Spleen (tissue), 11 donors: ENCODE measurements around the gene IGFL1. TPM values are rescaled to one million over a fixed set of nuclear protein-coding genes. Genes with fewer than 3 reads are reported as not detected.
"Not testable (repeated sequence)": the region's sequence is repeated elsewhere in the genome, so short reads cannot be mapped to it uniquely, and the experiment has no call there.

Experiments
- DNase-seq: peaks from one replicate; pipeline ENCODE4 v3.0.0-alpha.2; 2020
- H3K27ac ChIP-seq, 8 donors: fragments of 200-600 bp; sonication (generic) in 7 of 8; 1 replicate in 4 of 8; 2 replicates in 4 of 8; pipeline versions ENCODE4 v1.5.0 to v1.8.0; 2016 to 2021; ENCODE audit warnings: inconsistent platforms in 4 of 8, mild to moderate bottlenecking in 4 of 8, moderate library complexity in 1 of 8
- H3K27me3 ChIP-seq, 7 donors: fragments of 200-600 bp; sonication (generic) in 6 of 7; replicated peaks in 1 of 7; 1 replicate in 4 of 7; 2 replicates in 3 of 7; pipeline versions ENCODE4 v1.5.0 to v1.8.0; 2016 to 2021; ENCODE audit warnings: inconsistent platforms in 3 of 7, mild to moderate bottlenecking in 1 of 7
- H3K36me3 ChIP-seq, 6 donors: fragments of 200-600 bp; sonication (generic) in 5 of 6; 1 replicate in 4 of 6; 2 replicates in 2 of 6; pipeline versions ENCODE4 v1.5.0 to v1.8.0; 2016 to 2021; ENCODE audit warnings: inconsistent platforms in 2 of 6
- H3K4me1 ChIP-seq, 6 donors: fragments of 200-600 bp; sonication (generic) in 5 of 6; 1 replicate in 3 of 6; 2 replicates in 3 of 6; pipeline versions ENCODE4 v1.5.0 to v1.8.0; 2016 to 2021; ENCODE audit warnings: inconsistent platforms in 3 of 6
- H3K4me3 ChIP-seq, 8 donors: fragments of 200-600 bp; sonication (generic) in 7 of 8; 1 replicate in 4 of 8; 2 replicates in 4 of 8; pipeline versions ENCODE4 v1.5.0 to v1.8.0; 2016 to 2021; ENCODE audit warnings: inconsistent platforms in 4 of 8, mild to moderate bottlenecking in 4 of 8, moderate library complexity in 2 of 8
- H3K9me3 ChIP-seq, 8 donors: fragments of 200-600 bp; sonication (generic) in 7 of 8; 1 replicate in 4 of 8; 2 replicates in 4 of 8; pipeline versions ENCODE4 v1.5.0 to v1.8.0; 2016 to 2021; ENCODE audit warnings: inconsistent platforms in 4 of 8
- POLR2A ChIP-seq, 3 donors: fragments of 450-650 bp; IDR thresholded peaks; one replicate each; pipeline ENCODE4 v1.5.1; 2017; ENCODE audit warnings: antibody characterized with exemption in 3 of 3, mild to moderate bottlenecking in 1 of 3
- POLR2AphosphoS5 ChIP-seq, 3 donors: sonication (generic); formaldehyde crosslinking; IDR thresholded peaks; one replicate each; pipeline ENCODE4 v1.5.1; 2017; ENCODE audit warnings: antibody characterized with exemption in 3 of 3
- WGBS, 5 donors: extraction: QIAGEN DNeasy Blood & Tissue Kit in 3 of 5; methylation state at CpG; one replicate each; pipeline versions ENCODE4 v1.1.5 to v1.1.7; 2013 to 2018; 5-methylcytosine and 5-hydroxymethylcytosine counted together
- intact Hi-C: fragments of 100-400 bp; cut with DNase I; formaldehyde crosslinking; loops from one replicate; pipeline ENCODE4 v1.15.0; 2023; ENCODE audit warnings: low total_unique reads
- polyA plus RNA-seq, 3 donors: library from polyadenylated mRNA; stranded (reverse); fragments of 200-250 nt; gene quantifications; one replicate each; pipeline ENCODE4 v1.2.1, GENCODE V29; 2013
- total RNA-seq, 7 donors: library from RNA; depleted of rRNA in 3 of 7; stranded (reverse); fragments of >200 nt in 3 of 7; fragmentation: NEBNext Ultra II Directional in 4 of 7; extraction: Animal tissue kit (Norgen Biotek cat#: 25700) in 4 of 7; gene quantifications; one replicate each; pipeline versions ENCODE4 v1.1.0 to v1.2.1, GENCODE V29; 2016 to 2021
- TF ChIP-seq, protein P1 (sequence below), 11 experiments: fragments of 200-600 bp in 7 of 11; fragments of 450-650 bp in 4 of 11; sonication (generic) in 4 of 11; IDR thresholded peaks in 8 of 11; conservative IDR thresholded peaks in 3 of 11; 1 replicate in 7 of 11; 2 replicates in 4 of 11; pipeline versions ENCODE4 v1.4.0 to v1.8.0; 2016 to 2021; ENCODE audit warnings: antibody characterized with exemption in 11 of 11, inconsistent platforms in 4 of 11, mild to moderate bottlenecking in 1 of 11
- donor health status: healthy with polysubstance abuse.
- donor health status: DM: no; HTN: no; CAD: no; lungs with moderate emphysema.
- donor health status: DM: no; HTN: no; CAD: no.
- donor health status: Bipolar disorder and iron deficiency.
- donor health status: healthy.
- donor health status: DM: no; HTN: no; CAD: no.
- donor health status: DM: yes; HTN: yes; CAD: no.

The IGFL1 gene
- total and polyA plus RNA-seq, 10 donors, result not detected

DNA sequence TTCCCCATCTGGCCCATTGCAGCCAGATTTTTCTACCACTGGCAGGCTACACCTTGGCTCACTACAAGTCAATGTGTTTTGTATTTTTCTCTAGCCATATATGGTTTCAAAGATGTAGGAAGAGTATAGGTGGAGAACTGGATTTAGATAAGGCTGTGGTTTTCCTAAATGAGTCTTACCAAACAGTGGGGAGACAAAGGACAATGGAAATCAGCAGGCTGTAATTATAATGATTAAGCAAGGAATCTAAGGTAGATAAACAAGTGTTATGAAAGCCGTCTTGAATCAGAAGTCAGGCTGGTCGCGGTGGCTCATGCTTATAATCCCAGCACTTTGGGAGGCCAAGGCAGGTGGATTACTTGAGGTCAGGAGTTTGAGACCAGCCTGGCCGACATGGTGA is 11.2 kb downstream of the IGFL1 start:
- Histone ChIP-seq H3K4me1 (no peaks in the 10 kb centered on the region), H3K36me3 (no peaks in the 10 kb centered on the region), H3K4me3 (no peak overlapping the region), H3K27me3 (peaks cover 0 to 87% (median 15%) of the 10 kb centered on the region in 7 donors), H3K27ac (no peak overlapping the region), H3K9me3 (no peaks in the 10 kb centered on the region)
- TF ChIP-seq, protein P1, sequence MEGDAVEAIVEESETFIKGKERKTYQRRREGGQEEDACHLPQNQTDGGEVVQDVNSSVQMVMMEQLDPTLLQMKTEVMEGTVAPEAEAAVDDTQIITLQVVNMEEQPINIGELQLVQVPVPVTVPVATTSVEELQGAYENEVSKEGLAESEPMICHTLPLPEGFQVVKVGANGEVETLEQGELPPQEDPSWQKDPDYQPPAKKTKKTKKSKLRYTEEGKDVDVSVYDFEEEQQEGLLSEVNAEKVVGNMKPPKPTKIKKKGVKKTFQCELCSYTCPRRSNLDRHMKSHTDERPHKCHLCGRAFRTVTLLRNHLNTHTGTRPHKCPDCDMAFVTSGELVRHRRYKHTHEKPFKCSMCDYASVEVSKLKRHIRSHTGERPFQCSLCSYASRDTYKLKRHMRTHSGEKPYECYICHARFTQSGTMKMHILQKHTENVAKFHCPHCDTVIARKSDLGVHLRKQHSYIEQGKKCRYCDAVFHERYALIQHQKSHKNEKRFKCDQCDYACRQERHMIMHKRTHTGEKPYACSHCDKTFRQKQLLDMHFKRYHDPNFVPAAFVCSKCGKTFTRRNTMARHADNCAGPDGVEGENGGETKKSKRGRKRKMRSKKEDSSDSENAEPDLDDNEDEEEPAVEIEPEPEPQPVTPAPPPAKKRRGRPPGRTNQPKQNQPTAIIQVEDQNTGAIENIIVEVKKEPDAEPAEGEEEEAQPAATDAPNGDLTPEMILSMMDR (IDR thresholded peaks at IDR 0.05 in 8 of 11, conservative IDR thresholded peaks at IDR 0.05 in 3 of 11), result no peak
- TF ChIP-seq POLR2A (IDR thresholded peaks at IDR 0.05) (no peak), POLR2AphosphoS5 (IDR thresholded peaks at IDR 0.05) (no peak)
- WGBS, 5 donors, result 66 to 83% (median 75%) methylated on average over 4 of the region's 4 CpGs
- DNase-seq, result no peak
- intact Hi-C loops, result no loop called here

DNA sequence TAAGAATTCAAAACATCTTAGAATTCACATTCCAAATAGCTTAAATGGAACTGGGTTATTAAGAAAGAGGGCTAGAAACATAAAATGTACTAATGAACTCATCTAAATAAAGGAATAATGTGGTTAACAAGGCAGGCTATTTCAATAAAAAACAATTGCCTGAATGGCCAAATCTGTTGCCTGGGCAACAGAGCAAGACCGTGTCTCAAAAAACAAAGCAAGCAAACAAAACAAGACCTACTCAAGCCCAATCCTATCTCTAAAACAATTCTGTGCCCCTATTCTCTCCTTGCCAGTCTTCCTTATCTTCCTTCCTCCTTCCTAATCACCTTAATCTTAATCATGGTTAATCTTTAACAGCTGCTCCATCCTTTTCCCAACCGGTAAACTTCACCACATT is 12.1 kb downstream of the IGFL1 start:
- Histone ChIP-seq H3K4me1 (no peaks in the 10 kb centered on the region), H3K9me3 (no peaks in the 10 kb centered on the region), H3K36me3 (no peaks in the 10 kb centered on the region), H3K27me3 (peaks cover 0 to 88% (median 19%) of the 10 kb centered on the region in 7 donors), H3K4me3 (no peak overlapping the region), H3K27ac (no peak overlapping the region)
- no peak for DNase-seq
- TF ChIP-seq POLR2AphosphoS5 (IDR thresholded peaks at IDR 0.05) (no peak), POLR2A (IDR thresholded peaks at IDR 0.05) (no peak)
- TF ChIP-seq, protein P1 (IDR thresholded peaks at IDR 0.05 in 8 of 11, conservative IDR thresholded peaks at IDR 0.05 in 3 of 11), result no peak
- intact Hi-C loops, result no loop called here
- 16 to 37% (median 28%) methylated on average over 2 of the region's 2 CpGs for WGBS, 5 donors

DNA sequence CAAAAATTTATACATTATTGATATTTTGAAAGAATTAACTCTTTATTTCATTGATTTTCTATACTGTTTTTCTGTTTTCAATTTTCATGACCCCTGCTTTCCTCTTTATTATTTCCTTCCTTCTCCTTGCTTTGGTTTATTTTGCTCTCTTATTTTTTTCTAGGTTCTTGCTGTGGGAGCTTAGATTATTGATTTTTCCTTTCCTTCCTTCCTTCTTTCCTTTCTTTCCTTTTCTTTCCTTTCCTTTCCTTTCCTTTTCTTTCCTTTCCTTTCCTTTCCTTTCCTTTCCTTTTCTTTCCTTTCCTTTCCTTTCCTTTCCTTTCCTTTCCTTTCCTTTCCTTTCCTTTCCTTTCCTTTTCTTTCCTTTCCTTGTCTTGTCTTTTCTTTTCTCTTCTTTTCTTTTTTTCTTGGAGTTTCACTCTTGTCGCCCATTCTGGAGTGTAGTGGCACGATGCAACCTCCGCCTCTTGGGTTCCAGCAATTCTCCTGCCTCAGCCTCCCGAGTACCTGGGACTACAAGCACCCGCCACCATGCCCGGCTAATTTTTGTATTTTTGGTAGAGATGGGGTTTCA is 13.6 kb downstream of the IGFL1 start:
- H3K36me3 ChIP-seq, DNase-seq, H3K4me3 ChIP-seq, H3K9me3 ChIP-seq, H3K27ac ChIP-seq, intact Hi-C loops, H3K4me1 ChIP-seq: not testable (repeated sequence)
- 87 to 96% (median 90%) methylated on average over 6 of the region's 6 CpGs for WGBS, 5 donors
- peaks cover 0 to 88% (median 22%) of the 10 kb centered on the region in 7 donors for H3K27me3 ChIP-seq

DNA sequence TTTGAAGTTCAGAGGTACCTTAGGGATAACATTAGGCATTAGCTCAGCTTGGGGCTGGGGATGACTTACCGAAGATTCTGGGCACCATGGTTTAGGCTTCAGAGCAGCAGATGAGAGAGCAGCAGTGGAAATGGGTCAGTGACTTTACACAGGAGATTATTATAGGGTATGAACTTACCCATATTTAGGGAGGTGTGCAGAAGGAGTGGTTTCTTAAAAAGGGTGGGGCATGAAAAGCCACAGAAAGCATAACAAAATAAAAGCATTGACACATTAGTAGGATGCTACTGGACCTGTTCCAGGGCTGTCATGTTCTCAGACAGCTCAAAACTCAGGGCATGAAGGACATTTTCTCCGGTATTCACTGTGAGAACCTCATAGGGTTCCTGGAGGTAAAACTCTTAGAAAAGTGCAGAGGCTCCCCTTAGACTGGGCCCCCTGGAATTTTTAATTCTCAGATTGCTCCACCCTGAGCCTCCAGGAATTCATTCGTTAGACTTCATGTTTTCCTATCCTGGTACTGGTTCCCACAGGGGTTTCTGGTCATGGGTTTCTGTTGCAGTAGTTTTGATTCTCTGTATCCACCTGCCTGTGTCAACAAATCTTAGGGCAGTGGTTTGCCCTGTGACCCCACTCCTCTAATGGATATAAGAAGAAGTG is 20.7 kb downstream of the IGFL1 start:
- DNase-seq, result no peak
- intact Hi-C loops, result no loop called here
- Histone ChIP-seq H3K9me3 (no peaks in the 10 kb centered on the region), H3K27me3 (peaks cover 0 to 56% (median 7%) of the 10 kb centered on the region in 7 donors), H3K4me3 (no peak overlapping the region), H3K36me3 (no peaks in the 10 kb centered on the region), H3K27ac (no peak overlapping the region), H3K4me1 (no peaks in the 10 kb centered on the region)
- TF ChIP-seq, protein P1 (IDR thresholded peaks at IDR 0.05 in 8 of 11, conservative IDR thresholded peaks at IDR 0.05 in 3 of 11), result no peak
- WGBS, 5 donors, result 68 to 74% (median 71%) methylated on average over 3 of the region's 3 CpGs
